Neural progenitor cell (in vitro differentiated cells): ENCODE data around the gene ARFRP1. TPM values are rescaled to one million over a fixed set of nuclear protein-coding genes. Genes with fewer than 3 reads are reported as not detected.

Source experiments
- DNase-seq: peaks from one replicate; pipeline ENCODE4 v3.0.0-alpha.2; 2016; ENCODE audit warnings: low spot score
- H2AFZ ChIP-seq: fragments of 200-600 bp; sonication (generic); replicated peaks from 2 replicates; pipeline ENCODE4 v1.6.1; 2016; ENCODE audit warnings: antibody characterized with exemption
- H3F3A ChIP-seq: fragments of 200-600 bp; sonication (generic); 2 replicates; pipeline ENCODE4 v1.6.1; 2016; ENCODE audit warnings: antibody characterized with exemption, low read depth
- H3K27ac ChIP-seq: fragments of 200-600 bp; sonication (generic); 2 replicates; pipeline ENCODE4 v1.5.1; 2016; ENCODE audit warnings: mild to moderate bottlenecking
- H3K27me3 ChIP-seq: fragments of 200-600 bp; sonication (generic); 2 replicates; pipeline ENCODE4 v1.6.1; 2016; ENCODE audit warnings: mild to moderate bottlenecking, moderate library complexity
- H3K36me3 ChIP-seq: fragments of 200-600 bp; sonication (generic); 2 replicates; pipeline ENCODE4 v1.5.1; 2016
- H3K4me1 ChIP-seq: fragments of 200-600 bp; sonication (generic); 2 replicates; pipeline ENCODE4 v1.6.1; 2016; ENCODE audit warnings: mixed run types
- H3K4me2 ChIP-seq: fragments of 200-600 bp; sonication (generic); 2 replicates; pipeline ENCODE4 v1.6.1; 2016
- H3K4me3 ChIP-seq: fragments of 200-600 bp; sonication (generic); 2 replicates; pipeline ENCODE4 v1.5.1; 2016
- H3K79me2 ChIP-seq: fragments of 200-600 bp; sonication (generic); 2 replicates; pipeline ENCODE4 v1.6.1; 2016; ENCODE audit warnings: low read depth
- H3K9ac ChIP-seq: fragments of 200-600 bp; sonication (generic); 2 replicates; pipeline ENCODE4 v1.6.1; 2016
- H3K9me3 ChIP-seq: fragments of 200-600 bp; sonication (generic); 2 replicates; pipeline ENCODE4 v1.5.1; 2016; ENCODE audit warnings: low read depth
- H4K20me1 ChIP-seq: fragments of 200-600 bp; sonication (generic); 2 replicates; pipeline ENCODE4 v1.6.1; 2016; ENCODE audit warnings: low read depth
- H3K27ac Mint-ChIP-seq: 3 replicates; pipeline ENCODE4 v1.8.0; 2021; ENCODE audit warnings: mixed read lengths
- H3K27me3 Mint-ChIP-seq: 2 replicates; pipeline ENCODE4 v1.8.0; 2022; ENCODE audit warnings: low read depth, mild to moderate bottlenecking, inconsistent platforms, moderate library complexity, mixed read lengths; ENCODE audit not compliant: insufficient read depth
- H3K36me3 Mint-ChIP-seq: 3 replicates; pipeline ENCODE4 v1.8.0; 2021; ENCODE audit warnings: mixed read lengths
- H3K4me1 Mint-ChIP-seq: 3 replicates; pipeline ENCODE4 v1.8.0; 2021; ENCODE audit warnings: mixed read lengths
- H3K4me3 Mint-ChIP-seq: 3 replicates; pipeline ENCODE4 v1.8.0; 2021; ENCODE audit warnings: mild to moderate bottlenecking, moderate library complexity, mixed read lengths
- H3K9me3 Mint-ChIP-seq: 3 replicates; pipeline ENCODE4 v1.8.0; 2020; ENCODE audit warnings: mixed read lengths
- EZH2 ChIP-seq: fragments of 200-600 bp; sonication (generic); IDR thresholded peaks from 2 replicates; pipeline ENCODE4 v1.6.1; 2017; ENCODE audit warnings: antibody characterized with exemption, mild to moderate bottlenecking, moderate library complexity
- EZH2phosphoT487 ChIP-seq: fragments of 200-600 bp; sonication (generic); IDR thresholded peaks from 2 replicates; pipeline ENCODE4 v1.6.1; 2017; ENCODE audit warnings: antibody characterized with exemption
- total RNA-seq: library from RNA; depleted of rRNA; stranded (reverse); fragments of >200 nt; gene quantifications from 2 replicates; pipeline ENCODE4 v1.2.3, GENCODE V29; 2015; ENCODE audit warnings: low replicate concordance
- TF ChIP-seq, protein P1 (sequence below): fragments of 200-600 bp; sonication (generic); IDR thresholded peaks from 2 replicates; pipeline ENCODE4 v1.5.1; 2017; ENCODE audit warnings: antibody characterized with exemption, mild to moderate bottlenecking

The ARFRP1 gene
- total RNA-seq, 1 donor from 2014 or later = 18.3 TPM

DNA sequence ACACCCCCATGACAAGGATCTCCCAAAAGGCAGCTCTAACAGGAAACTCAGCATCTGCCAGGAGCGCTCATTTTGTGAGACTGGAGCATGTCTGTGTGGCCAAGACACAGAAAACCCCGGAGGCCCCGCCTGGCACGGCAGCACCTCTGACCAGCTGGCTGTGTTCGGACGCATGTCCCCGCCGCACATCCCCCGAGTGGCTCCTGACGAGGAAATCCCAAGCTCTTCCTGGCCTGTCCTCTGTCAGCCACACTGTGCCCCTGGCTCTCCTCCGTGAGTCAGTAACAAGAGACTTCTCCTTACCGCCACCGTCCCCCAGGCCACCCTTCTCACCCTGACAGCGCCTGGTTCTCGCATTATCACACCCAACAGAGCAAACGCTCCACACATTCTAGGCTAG lies 46.2 kb upstream of the ARFRP1 start:
- no peak for TF ChIP-seq EZH2
- TF ChIP-seq, protein P1, sequence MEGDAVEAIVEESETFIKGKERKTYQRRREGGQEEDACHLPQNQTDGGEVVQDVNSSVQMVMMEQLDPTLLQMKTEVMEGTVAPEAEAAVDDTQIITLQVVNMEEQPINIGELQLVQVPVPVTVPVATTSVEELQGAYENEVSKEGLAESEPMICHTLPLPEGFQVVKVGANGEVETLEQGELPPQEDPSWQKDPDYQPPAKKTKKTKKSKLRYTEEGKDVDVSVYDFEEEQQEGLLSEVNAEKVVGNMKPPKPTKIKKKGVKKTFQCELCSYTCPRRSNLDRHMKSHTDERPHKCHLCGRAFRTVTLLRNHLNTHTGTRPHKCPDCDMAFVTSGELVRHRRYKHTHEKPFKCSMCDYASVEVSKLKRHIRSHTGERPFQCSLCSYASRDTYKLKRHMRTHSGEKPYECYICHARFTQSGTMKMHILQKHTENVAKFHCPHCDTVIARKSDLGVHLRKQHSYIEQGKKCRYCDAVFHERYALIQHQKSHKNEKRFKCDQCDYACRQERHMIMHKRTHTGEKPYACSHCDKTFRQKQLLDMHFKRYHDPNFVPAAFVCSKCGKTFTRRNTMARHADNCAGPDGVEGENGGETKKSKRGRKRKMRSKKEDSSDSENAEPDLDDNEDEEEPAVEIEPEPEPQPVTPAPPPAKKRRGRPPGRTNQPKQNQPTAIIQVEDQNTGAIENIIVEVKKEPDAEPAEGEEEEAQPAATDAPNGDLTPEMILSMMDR = no peak
- no peak for TF ChIP-seq EZH2phosphoT487
- H3K27me3 Mint-ChIP-seq = peaks cover 2% of the 10 kb centered on the region
- Histone ChIP-seq H3K4me2 (no peak overlapping the region), H3F3A (no peaks in the 10 kb centered on the region), H3K79me2 (no peaks in the 10 kb centered on the region), H4K20me1 (no peaks in the 10 kb centered on the region), H3K27ac (no peak overlapping the region), H3K4me1 (no peaks in the 10 kb centered on the region), H3K27me3 (no peaks in the 10 kb centered on the region), H3K9me3 (no peaks in the 10 kb centered on the region), H3K36me3 (no peaks in the 10 kb centered on the region), H3K9ac (no peak overlapping the region), H2AFZ (no peak overlapping the region), H3K4me3 (no peak overlapping the region)
- no peak for DNase-seq
- no peaks in the 10 kb centered on the region for H3K9me3 Mint-ChIP-seq
- peaks cover 16% of the 10 kb centered on the region for H3K4me1 Mint-ChIP-seq
- H3K27ac Mint-ChIP-seq = no peak overlapping the region
- H3K4me3 Mint-ChIP-seq = no peak overlapping the region
- H3K36me3 Mint-ChIP-seq = peaks cover 5% of the 10 kb centered on the region

DNA sequence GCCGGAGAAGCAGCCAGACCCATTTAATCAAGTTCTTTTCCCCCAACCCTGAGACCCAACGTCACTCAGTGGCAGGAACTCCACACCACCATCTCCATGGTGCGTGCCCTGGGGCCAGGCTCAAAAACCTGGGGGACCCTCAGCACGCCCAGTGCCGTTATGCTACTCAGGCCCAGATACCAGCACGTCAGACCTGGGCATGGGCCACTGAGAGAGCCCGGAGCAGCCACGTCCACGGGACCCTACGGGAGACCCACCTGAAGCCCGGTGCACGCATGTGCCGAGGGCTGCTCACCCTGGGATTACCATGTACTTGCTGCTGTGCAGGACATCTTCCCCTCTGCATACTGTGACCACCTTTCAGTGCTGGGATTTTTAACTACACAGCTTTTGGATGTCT lies 45.6 kb upstream of the ARFRP1 start:
- H3K4me2 ChIP-seq = no peak overlapping the region
- no peaks in the 10 kb centered on the region for H4K20me1 ChIP-seq
- H3K9me3 ChIP-seq = no peaks in the 10 kb centered on the region
- H3K27ac ChIP-seq = no peak overlapping the region
- H3K4me3 ChIP-seq = no peak overlapping the region
- no peaks in the 10 kb centered on the region for H3K27me3 ChIP-seq
- Mint-ChIP-seq H3K4me1 (peaks cover 16% of the 10 kb centered on the region), H3K9me3 (no peaks in the 10 kb centered on the region), H3K4me3 (no peak overlapping the region), H3K27me3 (peaks cover 4% of the 10 kb centered on the region), H3K36me3 (peaks cover 3% of the 10 kb centered on the region), H3K27ac (no peak overlapping the region)
- H3F3A ChIP-seq = no peaks in the 10 kb centered on the region
- no peak for DNase-seq
- H3K4me1 ChIP-seq = no peaks in the 10 kb centered on the region
- no peak overlapping the region for H3K9ac ChIP-seq
- no peak for TF ChIP-seq EZH2
- H2AFZ ChIP-seq = no peak overlapping the region
- H3K36me3 ChIP-seq = no peaks in the 10 kb centered on the region
- H3K79me2 ChIP-seq = no peaks in the 10 kb centered on the region

DNA sequence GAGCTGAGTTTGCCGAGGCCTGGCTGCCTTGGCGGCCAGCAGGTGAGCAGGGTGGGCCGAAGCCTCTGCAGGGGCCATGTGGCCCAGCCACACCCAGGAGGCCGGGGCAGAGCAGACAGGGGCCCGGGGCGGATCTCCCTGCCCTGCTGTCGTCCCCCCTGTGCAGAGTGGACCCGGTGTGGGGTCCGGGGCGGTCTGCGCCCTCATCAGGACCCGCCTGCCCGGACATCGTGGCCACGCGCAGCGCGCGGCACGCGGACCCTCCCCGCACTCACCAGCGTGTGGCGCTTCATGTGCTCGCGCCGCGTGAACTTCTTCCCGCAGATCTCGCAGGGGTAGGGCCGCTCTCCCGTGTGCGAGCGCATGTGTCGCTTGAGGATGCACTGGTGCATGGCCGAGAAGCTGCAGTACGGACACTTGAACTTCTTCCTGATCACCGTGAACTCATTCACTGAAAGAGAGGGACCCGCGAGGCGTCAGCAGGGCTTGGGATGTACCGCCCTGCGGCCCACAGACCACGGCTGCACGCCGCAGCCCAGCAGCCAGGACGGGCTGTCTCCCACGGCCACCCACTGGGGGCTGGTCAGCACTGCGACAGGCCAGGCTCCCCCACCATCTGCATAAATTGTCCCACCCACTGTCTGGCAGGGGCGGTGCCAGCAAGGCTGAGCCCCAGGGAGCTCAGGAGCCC lies 44.8 kb upstream of the ARFRP1 start:
- Mint-ChIP-seq H3K27me3 (peaks cover 4% of the 10 kb centered on the region), H3K36me3 (peaks cover 3% of the 10 kb centered on the region), H3K4me1 (peaks cover 16% of the 10 kb centered on the region), H3K9me3 (no peaks in the 10 kb centered on the region), H3K4me3 (no peak overlapping the region), H3K27ac (no peak overlapping the region)
- no peak for DNase-seq
- Histone ChIP-seq H3K4me3 (no peak overlapping the region), H3K9ac (no peak overlapping the region), H4K20me1 (no peaks in the 10 kb centered on the region), H3K27ac (no peak overlapping the region), H3K9me3 (no peaks in the 10 kb centered on the region), H3K27me3 (no peaks in the 10 kb centered on the region), H3F3A (no peaks in the 10 kb centered on the region), H3K36me3 (no peaks in the 10 kb centered on the region), H3K79me2 (no peaks in the 10 kb centered on the region), H3K4me2 (no peak overlapping the region), H2AFZ (no peak overlapping the region), H3K4me1 (no peaks in the 10 kb centered on the region)
- no peak for TF ChIP-seq EZH2
- TF ChIP-seq, protein P1 = no peak

DNA sequence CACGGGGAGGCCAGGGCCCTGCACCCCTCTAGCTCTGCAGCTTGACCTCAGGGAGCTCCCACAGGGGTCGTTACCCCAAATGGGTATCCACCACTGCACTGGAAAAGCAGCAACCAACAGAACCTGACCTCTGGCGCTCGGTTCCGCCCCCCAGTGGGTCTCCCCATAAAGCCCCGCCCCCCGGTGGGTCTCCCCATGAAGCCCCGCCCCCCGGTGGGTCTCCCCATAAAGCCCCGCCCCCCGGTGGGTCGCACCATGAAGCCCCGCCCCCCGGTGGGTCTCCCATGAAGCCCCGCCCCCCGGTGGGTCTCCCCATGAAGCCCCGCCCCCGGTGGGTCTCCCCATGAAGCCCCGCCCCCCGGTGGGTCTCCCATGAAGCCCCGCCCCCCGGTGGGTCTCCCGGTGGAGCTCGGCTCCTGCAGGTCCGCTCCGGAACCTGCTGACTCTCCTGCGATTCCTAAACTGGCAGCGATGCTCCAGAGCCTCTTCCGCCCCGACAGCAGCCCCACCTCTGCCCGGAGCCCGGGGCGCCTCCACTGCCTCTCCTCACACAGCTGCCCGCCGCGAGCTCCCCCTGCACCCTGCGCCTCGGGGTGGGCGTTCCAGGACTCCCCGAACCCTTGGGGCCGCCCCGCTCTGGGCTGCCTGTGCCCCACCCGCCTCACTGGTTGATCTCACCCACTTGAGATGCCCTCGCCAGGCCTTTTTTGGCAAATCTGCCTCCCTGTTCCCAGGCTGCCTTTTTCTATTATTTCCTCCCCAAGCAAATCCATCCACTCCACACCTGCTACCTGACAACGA lies 43.9 kb upstream of the ARFRP1 start:
- no peak overlapping the region for H3K27ac Mint-ChIP-seq
- no peaks in the 10 kb centered on the region for H3K36me3 ChIP-seq
- no peak for DNase-seq

More for the DNA sequence above, 43.9 kb upstream of the ARFRP1 start:
- Histone ChIP-seq H3K27ac (no peak overlapping the region), H3K4me3 (no peak overlapping the region), H3K9me3 (no peaks in the 10 kb centered on the region), H4K20me1 (no peaks in the 10 kb centered on the region), H3K79me2 (no peaks in the 10 kb centered on the region), H3K9ac (no peak overlapping the region), H3K4me1 (no peaks in the 10 kb centered on the region), H3K27me3 (no peaks in the 10 kb centered on the region), H3F3A (no peaks in the 10 kb centered on the region), H2AFZ (no peak overlapping the region), H3K4me2 (no peak overlapping the region)
- Mint-ChIP-seq H3K4me1 (peaks cover 16% of the 10 kb centered on the region), H3K27me3 (peaks cover 4% of the 10 kb centered on the region), H3K36me3 (no peaks in the 10 kb centered on the region), H3K9me3 (no peaks in the 10 kb centered on the region), H3K4me3 (no peak overlapping the region)
- TF ChIP-seq EZH2 = no peak
- no peak for TF ChIP-seq EZH2phosphoT487
- TF ChIP-seq, protein P1 = no peak
